Ammon's horn (tissue), 1 donor: ENCODE results near the gene FANCF.

ENCODE experiments used
- DNase-seq: peaks from one replicate; pipeline ENCODE4 v3.0.0-alpha.2; 2016; ENCODE audit warnings: low spot score

FANCF gene

DNA sequence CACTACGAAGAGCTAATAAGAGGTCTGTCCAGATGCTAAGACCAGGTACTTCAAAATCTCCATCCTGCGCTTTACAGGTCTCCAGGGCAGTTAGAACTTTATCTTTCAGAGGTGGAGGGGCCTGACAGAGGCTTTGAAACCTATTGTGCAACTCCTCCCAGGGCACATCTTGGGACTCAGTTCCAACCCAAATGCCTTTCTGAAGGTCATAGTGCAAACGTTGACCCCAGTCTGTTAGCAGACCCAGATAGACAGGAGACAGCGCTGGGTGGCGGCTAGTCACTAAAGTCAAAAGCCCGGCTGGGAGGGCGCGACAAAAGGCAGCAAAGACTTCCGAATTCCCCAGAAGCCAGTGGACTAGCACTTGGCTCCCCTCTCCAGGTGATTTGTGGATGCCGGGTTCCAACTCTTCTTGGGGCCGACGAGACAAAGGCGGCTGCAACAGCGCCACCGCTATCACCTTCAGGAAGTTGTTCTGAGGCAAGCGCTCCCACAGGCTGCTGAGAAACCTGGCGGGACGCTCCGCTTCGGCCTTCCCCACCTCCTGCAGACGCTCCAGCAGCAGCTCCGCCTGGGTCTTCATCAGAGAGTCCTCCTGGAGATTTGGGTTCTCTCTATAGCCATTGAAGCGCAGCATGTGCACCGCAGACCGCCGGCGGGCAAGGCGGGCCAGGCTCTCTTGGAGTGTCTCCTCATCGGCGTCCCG lies 728 bp downstream of the FANCF start:
- DNase-seq = peak; percentile 84

DNA sequence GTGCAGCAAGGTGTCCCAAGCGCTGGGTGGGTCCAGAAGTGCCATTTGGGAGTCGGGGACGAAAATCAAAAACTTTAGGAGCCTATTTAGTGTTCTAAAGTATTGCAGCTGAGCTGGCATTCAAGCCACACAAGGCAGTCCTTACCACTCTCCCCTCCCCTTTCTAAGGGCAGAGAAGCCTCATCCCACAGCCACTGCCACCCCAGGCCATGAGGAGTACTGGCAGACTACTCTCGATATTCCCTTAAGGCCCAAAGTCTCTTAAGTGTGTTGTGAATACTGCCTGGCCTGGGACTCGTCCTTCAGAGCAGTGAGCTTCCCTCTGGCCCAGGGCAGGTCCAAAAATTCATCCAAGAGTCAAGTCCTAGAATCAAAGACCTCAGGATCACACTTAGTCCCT lies 7.8 kb downstream of the FANCF start:
- DNase-seq = no peak

DNA sequence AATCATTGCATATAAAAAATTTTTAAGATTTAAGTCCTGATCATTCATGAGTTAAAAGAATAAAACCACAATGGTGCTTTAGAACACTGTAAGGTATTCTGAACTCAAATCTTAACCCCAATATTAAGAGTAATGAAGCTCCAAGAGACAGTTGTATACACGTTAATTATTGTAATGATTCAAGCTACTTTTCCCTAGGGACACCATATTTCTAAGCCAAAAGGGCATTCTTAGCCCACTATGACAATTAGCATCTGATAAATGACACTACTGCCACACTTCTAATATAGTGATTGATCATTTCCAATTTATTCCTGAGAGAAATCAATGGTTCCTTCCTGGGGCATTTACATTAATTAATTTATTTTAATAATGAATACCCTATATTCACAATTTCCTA lies 21.7 kb downstream of the FANCF start:
- DNase-seq = no peak

DNA sequence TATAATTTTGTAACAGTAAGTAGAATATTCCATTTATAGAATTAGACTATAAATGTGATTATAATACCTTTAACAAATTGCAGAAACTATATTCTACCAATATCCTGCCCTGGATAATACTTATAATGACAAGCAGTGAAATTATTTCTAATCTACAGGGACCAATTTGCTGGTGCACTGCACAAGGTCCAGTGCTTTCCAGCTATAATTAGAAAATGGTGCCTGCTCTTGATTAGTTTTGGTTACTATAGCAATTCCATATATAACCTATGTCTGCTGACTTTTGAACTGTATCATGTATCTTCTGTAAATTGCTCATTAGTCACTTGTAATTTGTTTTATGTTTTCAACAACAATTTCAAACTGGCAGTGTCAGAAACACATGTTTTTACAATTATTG lies 23.1 kb downstream of the FANCF start:
- no peak for DNase-seq

DNA sequence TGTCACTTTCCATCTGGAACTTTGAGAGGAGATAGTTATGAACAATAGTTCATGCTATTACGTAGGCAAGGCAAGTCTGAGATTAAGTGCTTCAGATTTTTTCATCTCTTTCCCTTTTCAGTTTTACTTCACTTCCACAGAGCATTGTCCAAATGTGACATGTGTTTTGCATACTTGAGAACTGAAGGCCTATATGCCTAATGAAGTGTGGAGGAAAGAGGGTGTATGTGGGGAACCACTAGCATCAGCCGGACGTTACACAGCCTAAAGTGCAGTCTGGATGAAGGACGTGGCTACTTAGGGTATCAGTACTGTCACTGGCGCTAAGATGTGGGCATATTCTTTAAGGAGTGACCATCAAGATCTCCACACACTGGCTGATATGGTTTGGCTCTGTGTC lies 26.2 kb downstream of the FANCF start:
- DNase-seq = no peak

DNA sequence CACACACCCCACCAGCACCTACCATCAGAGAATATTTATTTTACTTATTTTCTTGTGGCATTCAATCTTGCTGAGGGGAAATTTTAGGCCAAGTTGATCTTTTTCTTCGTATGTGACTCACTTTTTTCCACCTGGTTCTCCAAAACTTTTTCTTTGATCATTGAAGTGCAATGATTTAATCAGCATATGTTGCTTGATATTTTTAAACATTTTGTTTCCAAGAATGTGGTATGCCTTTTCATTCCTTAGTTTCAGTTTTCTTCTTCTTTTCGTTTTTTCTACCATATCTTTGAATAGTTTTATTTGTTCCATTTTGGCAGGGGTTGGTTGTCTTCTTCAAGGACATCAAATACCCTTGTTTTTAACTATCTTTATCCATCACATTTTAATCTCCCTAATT lies 28.6 kb downstream of the FANCF start:
- no peak for DNase-seq

DNA sequence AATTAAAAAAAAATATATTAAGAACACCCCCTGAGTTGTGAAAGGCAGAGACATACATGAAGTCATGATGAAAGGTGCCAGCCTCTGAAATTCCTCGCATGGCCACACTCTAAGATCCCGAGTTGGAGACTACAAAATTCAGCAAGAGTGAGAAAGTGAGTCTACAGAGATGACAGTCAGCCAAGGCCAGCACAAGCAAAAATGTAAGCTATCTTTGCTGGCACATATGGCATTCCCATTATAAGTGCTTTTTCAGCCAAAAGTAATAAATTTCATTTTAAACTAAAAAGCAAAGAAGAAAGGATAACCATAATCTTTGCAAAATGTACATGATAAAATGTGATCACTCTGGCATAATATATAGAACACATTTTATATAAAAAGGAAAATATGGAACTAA lies 40.6 kb downstream of the FANCF start:
- DNase-seq = no peak

DNA sequence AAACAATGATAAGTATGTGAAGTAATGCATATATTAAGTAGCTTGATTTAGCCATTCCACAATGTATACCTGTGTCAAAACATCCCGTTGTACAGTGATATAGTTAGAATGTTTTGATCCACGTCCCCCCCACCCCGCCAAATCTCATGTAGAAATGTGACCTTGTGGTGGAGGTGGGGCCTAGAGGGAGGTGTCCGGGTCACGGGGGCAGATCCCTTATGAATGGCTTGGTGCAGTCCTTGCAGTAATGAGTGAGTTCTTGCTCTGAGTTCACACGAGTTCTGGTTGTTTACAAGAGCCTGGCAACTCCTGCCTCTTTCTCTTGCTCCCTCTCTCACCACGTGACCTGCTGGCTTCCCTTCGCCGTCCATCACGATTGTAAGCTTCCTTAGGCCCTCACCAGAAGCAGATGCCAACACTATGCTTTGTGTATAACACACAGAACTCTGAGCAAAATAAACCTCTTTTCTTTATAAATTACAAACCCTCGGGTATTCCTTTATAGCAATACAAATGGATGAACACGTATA lies 41.6 kb downstream of the FANCF start:
- DNase-seq = no peak

DNA sequence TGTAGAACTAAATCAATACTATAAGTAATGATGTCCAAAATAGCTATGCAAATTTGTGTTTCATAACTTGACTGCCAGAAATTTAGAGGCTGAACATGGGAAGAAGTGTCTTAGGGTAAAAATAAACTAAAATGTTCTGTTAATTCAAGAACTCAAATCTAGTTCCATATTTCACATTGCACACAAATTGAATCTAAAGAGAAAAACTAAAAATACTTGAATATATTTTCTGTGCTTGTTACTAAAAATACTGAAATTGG lies 43.5 kb downstream of the FANCF start:
- no peak for DNase-seq

DNA sequence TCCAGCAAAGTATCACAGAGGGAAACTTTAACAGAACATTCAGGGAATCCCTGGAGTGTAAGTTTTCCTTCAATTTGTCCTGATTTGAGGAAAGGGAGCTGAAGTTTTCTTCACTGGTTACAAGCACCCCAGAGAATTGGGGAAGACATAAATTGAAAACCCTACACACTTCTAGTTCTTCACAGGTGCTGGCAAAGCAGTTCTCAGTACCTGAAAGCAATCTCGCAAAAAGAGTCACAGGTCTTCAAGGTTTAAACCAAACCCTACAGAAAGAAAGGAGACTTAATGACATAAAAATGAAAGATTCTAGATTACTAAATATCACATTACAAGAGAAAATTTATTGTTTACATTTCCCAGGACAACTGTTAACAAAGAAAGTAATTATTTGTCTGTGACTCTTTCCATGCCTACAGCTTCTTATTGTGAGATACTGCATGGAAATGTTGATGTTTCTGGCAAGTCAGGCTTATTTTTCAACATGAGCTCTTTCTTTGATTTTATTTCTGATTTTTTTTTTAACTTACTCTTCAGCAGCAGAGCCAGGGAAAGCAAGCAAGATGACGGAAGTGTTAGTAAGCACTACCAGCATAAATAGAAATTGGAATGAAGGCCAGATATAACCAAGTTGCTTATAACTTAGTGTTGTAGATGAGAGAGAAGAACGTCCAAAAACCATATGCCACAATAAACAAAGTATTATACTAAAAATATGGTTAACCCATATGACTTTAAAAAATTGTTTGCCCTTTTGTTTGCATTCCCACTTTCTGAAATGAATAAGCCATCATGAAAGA lies 44.1 kb downstream of the FANCF start:
- no peak for DNase-seq

DNA sequence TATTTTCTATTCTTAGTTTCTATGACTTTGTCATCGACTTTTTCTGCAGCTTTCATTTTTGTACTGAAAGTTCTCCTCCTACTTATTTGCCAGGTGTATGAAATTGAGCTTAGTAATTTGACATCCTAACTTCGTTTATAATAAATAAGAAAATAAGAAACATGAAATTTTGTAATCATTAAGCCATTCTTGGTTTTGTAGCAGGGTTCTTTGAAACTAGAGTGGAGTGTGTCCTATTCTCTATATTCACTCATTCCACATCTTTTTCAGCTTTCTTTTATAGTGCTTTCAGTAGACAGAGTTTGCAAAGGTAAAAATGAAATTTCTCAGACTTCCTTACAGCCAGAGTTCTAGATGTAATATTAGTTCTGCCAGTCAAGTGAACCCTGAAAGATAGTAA lies 47.8 kb downstream of the FANCF start:
- DNase-seq = no peak
